ENCODE data around the gene DENND1B. TPM values are rescaled to one million over a fixed set of nuclear protein-coding genes. Genes with fewer than 3 reads are reported as not detected.

DENND1B gene
- total and polyA plus RNA-seq, 2 of the 13 experiments (the other 11 are each of a cell fraction or from before 2014, with no cell fraction given) = 2.6 to 5.7 TPM

DNA sequence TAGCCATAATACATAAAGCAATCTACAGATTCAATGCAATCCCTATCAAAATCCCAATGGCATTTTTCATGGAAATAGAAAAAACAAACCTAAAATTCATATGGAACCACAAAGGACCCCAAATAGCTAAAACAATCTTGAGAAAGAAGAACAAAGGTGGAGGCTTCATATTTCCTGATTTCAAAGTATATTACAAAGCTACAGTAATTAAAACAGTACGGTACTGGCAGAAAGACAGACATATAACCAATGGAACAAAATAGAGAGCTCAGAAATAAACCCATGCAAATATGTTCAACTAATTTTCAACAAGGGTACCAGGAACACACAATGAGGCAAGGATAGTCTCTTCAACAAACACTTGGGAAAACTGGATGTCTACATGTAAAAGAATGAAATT is 87.0 kb downstream of the DENND1B start (continued):
- no peak for TF ChIP-seq RERE (CRISPR knock-in tag; IDR thresholded peaks at IDR 0.05; ENCODE audit: low read depth)
- TF ChIP-seq, protein P1, sequence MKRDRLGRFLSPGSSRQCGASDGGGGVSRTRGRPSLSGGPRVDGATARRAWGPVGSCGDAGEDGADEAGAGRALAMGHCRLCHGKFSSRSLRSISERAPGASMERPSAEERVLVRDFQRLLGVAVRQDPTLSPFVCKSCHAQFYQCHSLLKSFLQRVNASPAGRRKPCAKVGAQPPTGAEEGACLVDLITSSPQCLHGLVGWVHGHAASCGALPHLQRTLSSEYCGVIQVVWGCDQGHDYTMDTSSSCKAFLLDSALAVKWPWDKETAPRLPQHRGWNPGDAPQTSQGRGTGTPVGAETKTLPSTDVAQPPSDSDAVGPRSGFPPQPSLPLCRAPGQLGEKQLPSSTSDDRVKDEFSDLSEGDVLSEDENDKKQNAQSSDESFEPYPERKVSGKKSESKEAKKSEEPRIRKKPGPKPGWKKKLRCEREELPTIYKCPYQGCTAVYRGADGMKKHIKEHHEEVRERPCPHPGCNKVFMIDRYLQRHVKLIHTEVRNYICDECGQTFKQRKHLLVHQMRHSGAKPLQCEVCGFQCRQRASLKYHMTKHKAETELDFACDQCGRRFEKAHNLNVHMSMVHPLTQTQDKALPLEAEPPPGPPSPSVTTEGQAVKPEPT (CRISPR knock-in tag; IDR thresholded peaks at IDR 0.05; ENCODE audit: low read depth) = no peak
- no peak for TF ChIP-seq ZNF747 (CRISPR knock-in tag; IDR thresholded peaks at IDR 0.05; ENCODE audit: borderline replicate concordance)
- no peak for TF ChIP-seq NFATC3 (CRISPR knock-in tag; IDR thresholded peaks at IDR 0.05)
- no peak for TF ChIP-seq TCF7 (IDR thresholded peaks at IDR 0.05; ENCODE audit: low read depth)
- no peak for TF ChIP-seq RARA (CRISPR knock-in tag; IDR thresholded peaks at IDR 0.05)
- TF ChIP-seq ZNF556 (CRISPR knock-in tag; IDR thresholded peaks at IDR 0.05; ENCODE audit: borderline replicate concordance) = no peak
- no peak for TF ChIP-seq NFRKB (IDR thresholded peaks at IDR 0.05)
- no peak for TF ChIP-seq ZHX2 (IDR thresholded peaks at IDR 0.05; ENCODE audit: low read depth)
- no peak for TF ChIP-seq ZHX2 (CRISPR knock-in tag; IDR thresholded peaks at IDR 0.05; ENCODE audit: borderline replicate concordance)
- TF ChIP-seq ZKSCAN5 (CRISPR knock-in tag; IDR thresholded peaks at IDR 0.05) = no peak
- TF ChIP-seq, protein P2, sequence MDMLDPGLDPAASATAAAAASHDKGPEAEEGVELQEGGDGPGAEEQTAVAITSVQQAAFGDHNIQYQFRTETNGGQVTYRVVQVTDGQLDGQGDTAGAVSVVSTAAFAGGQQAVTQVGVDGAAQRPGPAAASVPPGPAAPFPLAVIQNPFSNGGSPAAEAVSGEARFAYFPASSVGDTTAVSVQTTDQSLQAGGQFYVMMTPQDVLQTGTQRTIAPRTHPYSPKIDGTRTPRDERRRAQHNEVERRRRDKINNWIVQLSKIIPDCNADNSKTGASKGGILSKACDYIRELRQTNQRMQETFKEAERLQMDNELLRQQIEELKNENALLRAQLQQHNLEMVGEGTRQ (IDR thresholded peaks at IDR 0.05; ENCODE audit: low read depth, low read length) = no peak
- TF ChIP-seq, protein P2 (CRISPR knock-in tag; IDR thresholded peaks at IDR 0.05; ENCODE audit: borderline replicate concordance) = no peak
- TF ChIP-seq, protein P3, sequence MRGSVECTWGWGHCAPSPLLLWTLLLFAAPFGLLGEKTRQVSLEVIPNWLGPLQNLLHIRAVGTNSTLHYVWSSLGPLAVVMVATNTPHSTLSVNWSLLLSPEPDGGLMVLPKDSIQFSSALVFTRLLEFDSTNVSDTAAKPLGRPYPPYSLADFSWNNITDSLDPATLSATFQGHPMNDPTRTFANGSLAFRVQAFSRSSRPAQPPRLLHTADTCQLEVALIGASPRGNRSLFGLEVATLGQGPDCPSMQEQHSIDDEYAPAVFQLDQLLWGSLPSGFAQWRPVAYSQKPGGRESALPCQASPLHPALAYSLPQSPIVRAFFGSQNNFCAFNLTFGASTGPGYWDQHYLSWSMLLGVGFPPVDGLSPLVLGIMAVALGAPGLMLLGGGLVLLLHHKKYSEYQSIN (CRISPR knock-in tag; IDR thresholded peaks at IDR 0.05; ENCODE audit: borderline replicate concordance) = no peak
